Fibroblast of lung (primary cell): ENCODE results near the gene EIF2S3B.

ENCODE experiments used
- EZH2 ChIP-seq: IDR thresholded peaks from 2 replicates; pipeline ENCODE4 v1.5.1; 2012; ENCODE audit warnings: low read length, control low read depth, mild to moderate bottlenecking; ENCODE audit errors: missing control alignments
- TF ChIP-seq, protein P1 (sequence below), 2 donors: IDR thresholded peaks in 1 of 2; conservative IDR thresholded peaks in 1 of 2; 1 replicate in 1 of 2; 2 replicates in 1 of 2; pipeline ENCODE4 v1.5.1; 2011 to 2012; ENCODE audit warnings: low read length in 2 of 2, control low read depth in 1 of 2, inconsistent platforms in 1 of 2, low read depth in 1 of 2, mild to moderate bottlenecking in 1 of 2

DNA sequence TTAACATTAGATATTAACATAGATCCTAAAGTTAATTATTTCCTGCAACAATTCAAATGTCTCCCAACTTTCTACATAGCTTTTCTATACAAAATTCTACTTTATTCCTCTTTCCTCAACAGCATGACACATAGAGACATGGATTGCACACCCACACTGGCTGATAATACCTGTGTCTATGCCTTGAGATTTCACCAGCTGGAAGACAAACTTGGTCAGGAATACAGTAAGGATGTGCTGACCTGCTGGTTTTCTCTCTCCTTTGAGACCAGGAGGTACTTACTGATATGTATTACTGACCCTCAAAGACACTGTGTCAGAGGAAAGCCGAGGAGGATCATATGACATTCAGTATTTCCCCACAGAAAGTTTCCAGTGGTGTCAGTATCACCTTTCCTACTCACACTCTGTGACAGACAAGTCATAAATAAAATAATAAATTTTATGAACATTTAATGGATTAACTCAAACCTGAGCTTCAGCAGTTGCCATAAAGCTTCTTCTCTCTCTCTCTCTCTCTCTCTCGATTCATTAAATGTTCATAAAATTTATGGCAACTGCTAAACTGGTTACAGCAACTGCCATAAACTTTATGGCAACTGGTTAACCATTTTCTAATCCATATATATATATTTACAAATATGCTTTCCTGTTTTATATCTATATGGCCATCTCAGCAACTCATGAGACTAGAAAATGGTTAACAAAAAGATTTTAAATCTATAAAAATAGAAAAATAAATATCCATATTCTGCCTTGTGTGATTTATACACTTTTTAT, 22.7 kb downstream of the EIF2S3B start:
- TF ChIP-seq, protein P1, sequence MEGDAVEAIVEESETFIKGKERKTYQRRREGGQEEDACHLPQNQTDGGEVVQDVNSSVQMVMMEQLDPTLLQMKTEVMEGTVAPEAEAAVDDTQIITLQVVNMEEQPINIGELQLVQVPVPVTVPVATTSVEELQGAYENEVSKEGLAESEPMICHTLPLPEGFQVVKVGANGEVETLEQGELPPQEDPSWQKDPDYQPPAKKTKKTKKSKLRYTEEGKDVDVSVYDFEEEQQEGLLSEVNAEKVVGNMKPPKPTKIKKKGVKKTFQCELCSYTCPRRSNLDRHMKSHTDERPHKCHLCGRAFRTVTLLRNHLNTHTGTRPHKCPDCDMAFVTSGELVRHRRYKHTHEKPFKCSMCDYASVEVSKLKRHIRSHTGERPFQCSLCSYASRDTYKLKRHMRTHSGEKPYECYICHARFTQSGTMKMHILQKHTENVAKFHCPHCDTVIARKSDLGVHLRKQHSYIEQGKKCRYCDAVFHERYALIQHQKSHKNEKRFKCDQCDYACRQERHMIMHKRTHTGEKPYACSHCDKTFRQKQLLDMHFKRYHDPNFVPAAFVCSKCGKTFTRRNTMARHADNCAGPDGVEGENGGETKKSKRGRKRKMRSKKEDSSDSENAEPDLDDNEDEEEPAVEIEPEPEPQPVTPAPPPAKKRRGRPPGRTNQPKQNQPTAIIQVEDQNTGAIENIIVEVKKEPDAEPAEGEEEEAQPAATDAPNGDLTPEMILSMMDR (conservative IDR thresholded peaks at IDR 0.05 in 1 of 2, IDR thresholded peaks at IDR 0.05 in 1 of 2; ENCODE audit: low read depth in 1 of 2, low read length in 2 of 2): no peak
- TF ChIP-seq EZH2: no peak
